HepG2 (cell line): ENCODE results near the gene SDK1. TPM values are rescaled to one million over a fixed set of nuclear protein-coding genes. Genes with fewer than 3 reads are reported as not detected.

Experiments
- ATF2 ChIP-seq: sonication (generic); formaldehyde crosslinking; IDR thresholded peaks from 2 replicates; pipeline ENCODE4 v1.4.0; 2020; ENCODE audit warnings: missing genetic modification reagents
- CEBPG ChIP-seq: IDR thresholded peaks from 2 replicates; pipeline ENCODE4 v1.6.1; 2016
- HNF1A ChIP-seq, 2 experiments: sonication (generic) in 1 of 2; formaldehyde crosslinking in 1 of 2; IDR thresholded peaks; 2 replicates each; pipeline versions ENCODE4 v1.4.0 to v1.6.1; 2016 to 2020; ENCODE audit warnings: borderline replicate concordance in 1 of 2, low read depth in 1 of 2, mild to moderate bottlenecking in 1 of 2, missing genetic modification reagents in 1 of 2
- HNF4A ChIP-seq: sonication (generic); formaldehyde crosslinking; IDR thresholded peaks from 2 replicates; pipeline ENCODE4 v1.4.0; 2020; ENCODE audit warnings: missing genetic modification reagents
- KLF15 ChIP-seq: sonication (generic); formaldehyde crosslinking; IDR thresholded peaks from 2 replicates; pipeline ENCODE4 v1.8.1; 2023; ENCODE audit warnings: borderline replicate concordance, mild to moderate bottlenecking, inconsistent platforms, missing genetic modification reagents, mixed read lengths
- MTA1 ChIP-seq: sonication (generic); formaldehyde crosslinking; IDR thresholded peaks from 2 replicates; pipeline ENCODE4 v1.4.0; 2020; ENCODE audit warnings: missing genetic modification reagents, mild to moderate bottlenecking, borderline replicate concordance
- MYPOP ChIP-seq: sonication (generic); formaldehyde crosslinking; IDR thresholded peaks from 2 replicates; pipeline ENCODE4 v1.8.1; 2023; ENCODE audit warnings: mild to moderate bottlenecking, moderate library complexity, missing genetic modification reagents
- NR1H2 ChIP-seq: sonication (generic); formaldehyde crosslinking; IDR thresholded peaks from 2 replicates; pipeline ENCODE4 v1.8.1; 2022; ENCODE audit warnings: low read depth, missing genetic modification reagents, borderline replicate concordance
- POGZ ChIP-seq: sonication (generic); formaldehyde crosslinking; IDR thresholded peaks from 2 replicates; pipeline ENCODE4 v1.4.0; 2020; ENCODE audit warnings: mild to moderate bottlenecking, missing genetic modification reagents
- REST ChIP-seq, 2 experiments: IDR thresholded peaks; 2 replicates each; pipeline ENCODE4 v1.6.1; 2011 to 2012; ENCODE audit warnings: low read length in 2 of 2, borderline replicate concordance in 1 of 2, low read depth in 1 of 2, mild to moderate bottlenecking in 1 of 2, moderate library complexity in 1 of 2
- SSRP1 ChIP-seq: IDR thresholded peaks from 2 replicates; pipeline ENCODE4 v1.6.1; 2016; ENCODE audit warnings: control low read depth
- XRCC5 ChIP-seq: fragments of 200-400 bp; formaldehyde crosslinking; optimal IDR thresholded peaks from 2 replicates; pipeline ENCODE3; 2017; ENCODE audit warnings: mild to moderate bottlenecking, low read length
- ZNF235 ChIP-seq: sonication (generic); formaldehyde crosslinking; IDR thresholded peaks from 2 replicates; pipeline ENCODE4 v1.8.1; 2023; ENCODE audit warnings: mild to moderate bottlenecking, missing genetic modification reagents, borderline replicate concordance
- polyA plus RNA-seq, 8 experiments: library from polyadenylated mRNA; depleted of rRNA in 3 of 8; stranded (reverse) in 7 of 8; unstranded in 1 of 8; fragments of >200 nt; fragmentation: Illumina TruSeq in 4 of 8; extraction: Trizol in 4 of 8; gene quantifications; 2 replicates each; pipeline versions ENCODE4 v1.2.1 to v1.2.3, GENCODE V29; 2011 to 2016; ENCODE audit warnings: low read depth in 4 of 8, missing spikeins in 1 of 8, mixed read lengths in 1 of 8; ENCODE audit not compliant: insufficient read depth in 1 of 8
- total RNA-seq, 5 experiments: library from RNA; depleted of rRNA; stranded (reverse); fragments of >200 nt; fragmentation: Illumina TruSeq; extraction: Trizol; gene quantifications; 2 replicates each; pipeline ENCODE4 v1.2.3, GENCODE V29; 2016; ENCODE audit warnings: low read depth in 1 of 5
- TF ChIP-seq, protein P1 (sequence below): sonication (generic); formaldehyde crosslinking; IDR thresholded peaks from 2 replicates; pipeline ENCODE4 v1.5.0; 2020; ENCODE audit warnings: mild to moderate bottlenecking, missing genetic modification reagents, borderline replicate concordance

The SDK1 gene
- total and polyA plus RNA-seq, 2 of the 13 experiments (the other 11 are each of a cell fraction or from before 2014, with no cell fraction given), result 0.35 to 2.4 TPM

DNA sequence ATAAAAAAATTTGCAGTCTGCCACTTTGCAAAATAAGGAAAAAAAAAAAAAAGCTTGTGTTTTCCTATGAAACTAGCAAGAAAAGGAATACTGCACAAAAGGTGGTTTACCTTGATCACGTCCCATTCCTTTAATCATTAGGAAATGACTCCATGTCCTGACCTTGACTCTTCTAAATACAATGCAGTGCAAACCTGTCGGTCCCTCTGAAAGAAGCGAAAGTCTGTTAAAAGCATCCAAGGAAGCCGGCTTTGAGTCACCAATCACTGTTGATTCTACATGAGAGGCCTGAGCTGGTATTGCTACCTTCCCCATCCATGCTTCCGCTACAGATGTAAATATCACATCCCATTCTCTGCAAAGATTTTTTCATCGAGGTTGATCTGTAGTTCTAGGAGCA lies 652.1 kb downstream of the SDK1 start (continued):
- TF ChIP-seq REST (IDR thresholded peaks at IDR 0.05; ENCODE audit: borderline replicate concordance in 1 of 2, low read depth in 1 of 2, low read length in 2 of 2) (no peak), HNF1A (IDR thresholded peaks at IDR 0.05; ENCODE audit: low read depth) (peak; percentile 41; the same call in 1 of the 2 replicates), HNF1A (CRISPR knock-in tag; IDR thresholded peaks at IDR 0.05; ENCODE audit: borderline replicate concordance) (no peak), ATF2 (no peak), KLF15 (CRISPR knock-in tag) (no peak), XRCC5 (no peak), SSRP1 (no peak), MYPOP (CRISPR knock-in tag) (no peak), HNF4A (CRISPR knock-in tag) (peak; percentile 14; the same call in 1 of the 2 replicates), POGZ (CRISPR knock-in tag) (no peak), NR1H2 (CRISPR knock-in tag) (no peak), CEBPG (CRISPR knock-in tag) (peak; percentile 44), ZNF235 (CRISPR knock-in tag) (no peak), MTA1 (CRISPR knock-in tag) (no peak)
- TF ChIP-seq, protein P1, sequence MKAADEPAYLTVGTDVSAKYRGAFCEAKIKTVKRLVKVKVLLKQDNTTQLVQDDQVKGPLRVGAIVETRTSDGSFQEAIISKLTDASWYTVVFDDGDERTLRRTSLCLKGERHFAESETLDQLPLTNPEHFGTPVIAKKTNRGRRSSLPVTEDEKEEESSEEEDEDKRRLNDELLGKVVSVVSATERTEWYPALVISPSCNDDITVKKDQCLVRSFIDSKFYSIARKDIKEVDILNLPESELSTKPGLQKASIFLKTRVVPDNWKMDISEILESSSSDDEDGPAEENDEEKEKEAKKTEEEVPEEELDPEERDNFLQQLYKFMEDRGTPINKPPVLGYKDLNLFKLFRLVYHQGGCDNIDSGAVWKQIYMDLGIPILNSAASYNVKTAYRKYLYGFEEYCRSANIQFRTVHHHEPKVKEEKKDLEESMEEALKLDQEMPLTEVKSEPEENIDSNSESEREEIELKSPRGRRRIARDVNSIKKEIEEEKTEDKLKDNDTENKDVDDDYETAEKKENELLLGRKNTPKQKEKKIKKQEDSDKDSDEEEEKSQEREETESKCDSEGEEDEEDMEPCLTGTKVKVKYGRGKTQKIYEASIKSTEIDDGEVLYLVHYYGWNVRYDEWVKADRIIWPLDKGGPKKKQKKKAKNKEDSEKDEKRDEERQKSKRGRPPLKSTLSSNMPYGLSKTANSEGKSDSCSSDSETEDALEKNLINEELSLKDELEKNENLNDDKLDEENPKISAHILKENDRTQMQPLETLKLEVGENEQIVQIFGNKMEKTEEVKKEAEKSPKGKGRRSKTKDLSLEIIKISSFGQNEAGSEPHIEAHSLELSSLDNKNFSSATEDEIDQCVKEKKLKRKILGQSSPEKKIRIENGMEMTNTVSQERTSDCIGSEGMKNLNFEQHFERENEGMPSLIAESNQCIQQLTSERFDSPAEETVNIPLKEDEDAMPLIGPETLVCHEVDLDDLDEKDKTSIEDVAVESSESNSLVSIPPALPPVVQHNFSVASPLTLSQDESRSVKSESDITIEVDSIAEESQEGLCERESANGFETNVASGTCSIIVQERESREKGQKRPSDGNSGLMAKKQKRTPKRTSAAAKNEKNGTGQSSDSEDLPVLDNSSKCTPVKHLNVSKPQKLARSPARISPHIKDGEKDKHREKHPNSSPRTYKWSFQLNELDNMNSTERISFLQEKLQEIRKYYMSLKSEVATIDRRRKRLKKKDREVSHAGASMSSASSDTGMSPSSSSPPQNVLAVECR (CRISPR knock-in tag), result no peak
